Astrocyte of the hippocampus (primary cell): Measurements from ENCODE around the gene ADGRV1.
A peak's percentile ranks its signal among the peaks of the same experiment; 100 is the strongest.

Experiments
- DNase-seq: peaks from one replicate; pipeline ENCODE4 v3.0.0; 2011; ENCODE audit warnings: low read depth, low spot score

ADGRV1 gene

DNA sequence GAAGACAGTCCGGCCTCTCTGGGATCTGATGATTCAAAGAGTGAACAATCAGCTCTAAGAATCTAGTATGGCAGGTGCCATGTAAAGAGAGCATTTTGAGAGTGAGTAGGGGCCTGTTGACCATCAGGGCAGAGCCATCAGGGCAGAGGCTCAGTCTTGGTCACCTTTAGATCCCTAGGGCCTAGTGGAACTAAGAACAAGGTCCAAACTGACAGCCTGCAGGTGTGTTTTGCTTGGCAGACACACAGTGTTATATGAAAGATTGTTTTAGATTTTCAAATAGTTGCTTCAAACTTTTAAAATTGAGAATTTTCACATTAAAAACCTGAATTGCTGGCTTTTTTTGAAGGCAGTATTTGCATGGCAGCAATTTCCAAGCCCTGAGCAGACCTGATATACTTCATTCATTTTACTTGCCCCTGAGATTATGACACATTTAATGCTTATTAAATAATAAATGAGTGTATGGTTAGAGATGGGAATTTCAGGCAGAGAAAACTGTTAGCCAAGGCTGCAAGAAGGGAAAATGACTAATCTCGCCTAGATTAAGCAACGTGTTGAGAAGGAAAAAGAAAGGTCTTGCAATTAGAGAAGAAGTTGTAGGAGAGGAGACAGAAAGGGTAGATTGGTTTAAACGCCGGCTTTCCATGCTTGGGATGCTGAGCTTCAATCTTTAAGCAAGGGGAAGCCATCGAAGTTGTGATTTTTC lies 544.9 kb downstream of the ADGRV1 start:
- no peak for DNase-seq

DNA sequence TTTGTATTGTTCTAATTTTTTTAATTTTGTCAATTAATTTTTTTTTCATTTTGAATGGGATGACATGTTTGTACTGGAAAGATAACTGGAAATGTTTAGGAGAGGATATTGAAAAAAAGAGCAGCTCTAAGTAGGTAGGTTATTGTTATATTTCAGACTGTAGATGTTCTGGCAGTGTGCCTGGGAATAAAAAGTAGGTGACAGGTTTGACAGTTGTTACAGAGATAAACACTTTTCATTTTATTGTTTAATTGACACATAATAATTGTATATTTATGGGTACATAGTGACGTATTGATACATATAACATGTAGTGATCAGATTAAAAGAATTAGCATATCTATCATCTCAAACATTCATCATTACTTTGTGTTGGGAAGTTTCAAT lies 545.5 kb downstream of the ADGRV1 start:
- DNase-seq, result no peak

DNA sequence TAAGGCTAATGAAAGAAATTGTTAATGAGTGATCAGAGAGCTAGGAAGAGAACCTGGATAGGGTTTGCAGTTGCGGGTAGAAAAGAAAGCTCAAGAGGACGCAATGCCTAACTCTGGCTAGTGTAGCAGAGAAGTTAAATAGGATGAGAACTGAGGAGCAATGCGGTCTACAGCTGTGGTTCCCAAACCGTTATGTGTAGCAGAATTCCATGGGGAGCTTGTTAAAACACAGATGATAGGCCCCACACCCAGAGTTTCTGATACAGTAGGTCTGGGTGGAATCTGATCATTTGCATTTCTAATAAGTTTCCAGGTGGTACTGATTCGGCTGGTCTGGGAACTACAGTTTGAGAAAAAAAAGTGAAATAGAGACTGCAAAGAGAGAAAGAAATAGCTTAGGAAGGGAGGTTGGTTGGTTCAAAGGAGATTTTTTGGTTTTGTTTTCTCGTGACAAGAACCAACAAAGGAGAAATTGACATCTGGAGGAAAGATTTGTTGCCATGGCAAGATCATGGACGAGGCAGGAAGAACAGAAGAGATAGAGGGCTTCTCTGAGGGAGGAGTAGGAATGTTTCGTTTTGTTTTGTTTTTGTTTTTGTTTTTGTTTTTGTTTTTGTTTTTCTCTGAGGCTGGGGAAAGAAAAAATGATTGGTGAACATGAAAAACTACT lies 548.4 kb downstream of the ADGRV1 start:
- DNase-seq, result no peak

DNA sequence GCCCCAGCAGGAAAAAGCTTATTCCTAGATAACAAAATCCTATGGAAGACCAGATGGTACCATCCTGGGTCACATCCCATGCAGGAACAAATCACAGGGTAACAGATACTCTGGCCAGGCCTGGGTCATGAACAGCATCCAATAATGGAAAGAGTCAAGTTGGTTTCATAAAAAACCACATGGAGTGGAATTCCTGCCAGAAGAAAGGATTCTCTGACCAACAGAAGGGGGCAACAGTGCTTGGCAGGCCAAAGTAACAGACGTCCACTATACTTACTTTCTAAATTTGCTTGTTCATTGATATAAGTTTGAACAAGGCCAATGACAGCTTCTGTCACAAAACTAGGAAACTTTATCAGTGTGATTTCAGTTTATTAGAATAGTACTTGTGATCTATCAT lies 551.0 kb downstream of the ADGRV1 start:
- DNase-seq, result peak; percentile 51

DNA sequence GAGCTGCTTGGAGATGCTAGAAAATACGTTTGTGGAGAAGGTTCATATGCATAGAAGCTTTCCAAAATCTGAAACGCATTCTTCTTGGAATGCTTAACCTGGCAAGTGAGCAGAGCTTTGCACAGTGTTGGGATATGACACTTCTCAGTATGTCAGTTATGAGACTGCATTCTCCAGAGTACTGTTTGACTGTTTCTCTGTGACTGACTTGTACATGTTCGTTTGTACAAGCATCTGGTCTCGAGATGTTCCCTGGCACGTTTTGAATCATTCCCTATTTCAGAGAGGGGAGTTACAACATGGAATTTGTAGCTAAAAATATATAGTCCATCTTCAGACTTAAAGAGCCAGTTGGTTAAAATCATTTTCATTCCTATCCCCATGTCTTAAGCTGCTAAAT lies 552.1 kb downstream of the ADGRV1 start:
- DNase-seq, result no peak

DNA sequence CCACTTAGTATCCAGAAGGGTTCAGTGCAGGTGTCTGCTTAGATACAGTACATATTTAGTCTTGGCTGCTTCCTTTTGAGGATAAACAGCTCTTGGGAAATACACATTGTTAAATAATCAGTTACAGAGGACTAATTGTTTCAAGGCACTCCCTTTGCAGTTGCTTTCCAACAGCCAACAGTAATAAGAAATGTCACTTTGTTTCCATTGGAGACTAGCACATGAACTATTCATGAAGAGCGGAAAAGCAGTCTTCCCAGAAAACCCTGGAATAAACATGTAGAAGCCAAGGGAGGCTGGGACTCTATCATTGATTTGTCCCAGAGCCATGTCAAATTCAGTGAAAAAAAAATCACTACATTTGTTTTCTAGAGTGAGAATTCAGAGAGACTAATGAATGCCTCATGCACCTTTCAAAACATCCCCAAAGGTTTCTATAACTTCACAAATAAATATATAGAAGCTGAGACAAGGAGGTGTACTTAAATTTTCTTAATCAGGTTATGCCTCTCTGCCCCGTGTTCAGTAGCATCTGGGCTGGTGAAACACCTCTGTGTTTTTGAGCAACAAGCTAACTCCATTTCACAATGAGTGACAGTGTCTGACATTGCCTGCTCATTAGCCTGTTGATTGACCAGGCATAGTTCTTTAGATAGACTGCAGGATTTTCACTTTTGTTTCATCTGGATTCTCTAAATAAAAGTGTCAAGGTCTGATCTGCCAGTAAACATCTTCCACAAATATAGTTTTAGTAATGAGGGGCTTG lies 553.1 kb downstream of the ADGRV1 start:
- no peak for DNase-seq

DNA sequence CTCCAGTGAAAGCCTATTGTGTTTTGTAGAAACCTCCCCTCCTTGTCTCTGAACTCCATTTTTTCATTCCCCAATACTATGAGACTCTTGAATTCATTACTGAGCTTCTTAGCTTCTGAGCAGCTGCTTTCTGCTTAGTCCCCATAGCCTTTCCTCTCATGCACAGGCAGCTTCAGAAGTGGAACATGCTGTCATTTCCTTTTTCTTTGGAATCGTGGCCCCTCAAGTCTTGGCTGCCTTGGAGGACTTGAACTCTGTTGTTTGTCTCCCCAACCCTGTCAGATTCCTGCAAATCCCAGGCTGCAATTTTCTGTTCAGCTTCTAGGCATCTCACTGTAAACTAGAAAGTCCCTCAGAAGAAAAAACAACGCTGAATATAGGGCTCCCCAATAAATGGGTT lies 556.1 kb downstream of the ADGRV1 start:
- DNase-seq, result no peak

DNA sequence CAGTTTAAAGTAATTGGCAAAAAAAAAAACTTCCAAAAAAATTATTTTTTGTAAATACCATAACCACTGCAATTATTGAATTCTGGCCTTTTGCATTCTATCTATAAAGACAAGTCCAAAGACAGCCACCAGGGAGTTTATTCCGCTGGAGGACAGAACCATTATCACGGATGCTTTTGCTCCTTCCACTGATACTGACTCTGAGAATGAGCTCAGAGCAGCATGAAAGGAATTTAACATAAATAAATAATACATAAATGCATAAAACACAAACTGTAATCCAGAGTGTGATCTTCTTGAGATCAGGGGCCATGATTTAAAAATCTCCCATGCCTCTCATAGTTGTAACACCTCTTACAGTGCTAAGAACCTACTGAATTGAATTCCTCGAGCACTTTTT lies 559.8 kb downstream of the ADGRV1 start:
- DNase-seq, result no peak

DNA sequence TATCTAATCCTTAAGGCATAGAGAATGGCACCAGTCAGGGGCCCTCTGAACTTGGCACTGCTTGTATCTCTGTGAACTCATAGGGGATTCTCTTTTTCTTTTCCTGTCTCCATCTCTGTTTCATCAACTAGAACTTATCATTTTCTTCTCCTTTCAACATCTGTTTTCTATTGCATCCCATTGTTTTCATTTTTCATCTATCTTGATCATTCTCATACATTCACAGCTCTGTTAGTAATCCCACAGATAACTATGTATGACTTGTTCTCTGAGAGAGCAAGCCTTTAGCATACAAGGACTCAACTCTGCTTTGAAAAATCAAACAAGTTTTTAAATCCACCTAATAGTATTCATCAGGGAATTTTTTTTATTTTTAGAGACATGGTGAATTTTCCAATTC lies 560.2 kb downstream of the ADGRV1 start:
- no peak for DNase-seq

DNA sequence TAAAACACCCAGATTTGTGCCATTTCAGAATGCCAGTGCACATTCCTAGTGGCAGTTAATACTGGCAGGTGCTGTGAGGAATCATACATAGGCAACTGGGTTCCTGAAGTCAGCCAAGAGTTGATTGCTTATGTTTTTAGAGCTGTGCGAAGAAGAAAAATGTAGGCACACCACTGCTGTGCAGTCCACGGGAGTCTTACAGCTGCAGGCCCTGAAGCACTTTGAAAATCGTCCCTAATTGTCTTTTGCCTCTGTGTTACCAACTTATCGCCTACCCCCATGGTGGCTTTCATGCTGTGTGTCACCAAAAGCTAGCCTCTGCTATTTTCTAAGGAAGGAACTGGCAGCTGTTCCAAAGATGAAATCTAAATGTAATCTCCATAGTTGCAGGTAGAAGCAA lies 560.6 kb downstream of the ADGRV1 start:
- DNase-seq, result no peak

DNA sequence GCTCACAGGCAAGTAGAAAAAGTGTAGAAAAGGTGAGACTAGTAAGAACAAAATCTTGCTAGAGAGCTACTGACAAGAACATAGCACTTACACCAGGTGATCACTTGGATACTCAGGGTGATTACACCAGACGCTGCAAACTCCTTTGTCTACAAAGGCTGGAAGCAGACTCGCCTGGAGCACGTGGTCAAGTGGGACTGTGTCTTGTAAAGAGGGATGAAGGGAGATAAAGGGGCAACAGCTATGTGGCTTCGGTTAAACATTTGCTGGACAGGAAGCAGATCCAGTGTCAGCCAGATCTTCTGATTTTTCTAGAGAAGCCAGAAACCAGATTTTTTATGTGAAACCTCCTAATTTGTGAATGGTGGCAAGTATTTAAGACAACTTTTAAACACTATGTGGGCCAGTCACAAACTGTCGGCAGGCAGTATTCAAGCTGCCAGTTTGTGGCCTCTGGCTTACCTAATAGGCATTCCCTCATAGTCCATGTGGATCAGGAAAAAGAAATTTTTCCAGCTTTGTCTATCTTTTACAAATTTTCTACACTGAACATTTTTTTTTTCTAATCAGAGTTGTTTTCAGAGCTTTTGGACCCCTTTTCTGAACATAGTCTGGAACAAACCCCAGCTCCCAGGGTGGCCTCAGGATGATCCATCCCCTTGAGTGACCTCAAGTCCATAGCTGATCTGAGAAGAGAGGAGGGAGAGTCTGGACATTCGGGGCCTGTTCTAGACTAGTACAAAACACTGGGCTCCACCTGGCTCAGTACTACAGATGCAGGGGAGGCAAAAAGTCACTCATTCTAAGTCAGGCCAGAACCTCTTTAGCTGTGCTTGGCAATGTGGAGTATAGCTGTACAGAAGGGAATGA lies 561.6 kb downstream of the ADGRV1 start:
- DNase-seq, result no peak

DNA sequence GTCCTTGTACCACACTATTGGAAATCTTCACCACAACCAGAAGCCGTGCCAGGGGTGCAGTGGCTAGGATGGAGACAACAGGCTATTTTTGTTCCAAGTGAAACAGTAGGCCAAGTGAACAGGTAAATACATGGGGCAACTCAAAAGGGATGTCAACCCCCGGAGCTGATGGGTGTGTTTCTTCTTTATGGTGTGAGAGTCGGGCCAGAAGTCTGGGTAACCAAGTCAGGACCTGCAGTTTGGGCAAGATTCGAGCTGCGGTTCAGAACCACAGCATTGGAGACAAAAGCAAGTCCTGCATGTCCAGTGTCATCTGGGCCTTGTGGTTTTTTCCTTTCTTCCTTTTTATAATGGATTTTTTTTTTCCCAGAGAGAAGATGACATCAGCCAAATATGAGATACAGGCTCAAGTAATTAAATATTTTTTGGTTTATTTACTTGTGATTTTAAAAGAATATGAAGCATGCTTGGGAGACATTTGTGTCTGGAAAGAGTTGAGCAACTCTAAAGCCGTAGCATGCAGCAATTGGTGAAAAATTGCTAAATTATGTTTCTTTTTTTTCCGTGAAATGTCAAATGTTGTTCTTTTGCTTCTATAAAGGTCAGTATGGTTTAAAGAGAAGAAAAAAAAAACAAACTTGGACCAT lies 562.9 kb downstream of the ADGRV1 start:
- no peak for DNase-seq

DNA sequence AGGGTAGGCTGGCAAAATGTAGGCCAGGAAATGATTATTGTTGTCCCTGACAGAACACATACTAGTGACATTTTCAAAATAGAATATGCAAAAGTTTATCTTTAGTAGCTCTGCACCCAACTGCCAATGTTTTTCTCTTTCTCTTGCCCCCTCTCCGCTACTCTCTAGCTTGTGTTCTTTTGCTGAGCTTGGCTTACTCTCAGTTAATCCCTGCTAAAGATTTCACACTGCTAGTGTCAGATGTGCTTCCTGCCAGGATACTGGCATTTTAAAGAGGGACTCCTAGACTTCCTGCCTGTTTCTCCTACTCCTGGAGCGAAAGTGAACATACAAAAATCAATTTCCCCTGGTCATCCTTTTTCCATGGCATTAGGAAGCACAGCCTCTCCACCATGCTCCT lies 564.1 kb downstream of the ADGRV1 start:
- no peak for DNase-seq

DNA sequence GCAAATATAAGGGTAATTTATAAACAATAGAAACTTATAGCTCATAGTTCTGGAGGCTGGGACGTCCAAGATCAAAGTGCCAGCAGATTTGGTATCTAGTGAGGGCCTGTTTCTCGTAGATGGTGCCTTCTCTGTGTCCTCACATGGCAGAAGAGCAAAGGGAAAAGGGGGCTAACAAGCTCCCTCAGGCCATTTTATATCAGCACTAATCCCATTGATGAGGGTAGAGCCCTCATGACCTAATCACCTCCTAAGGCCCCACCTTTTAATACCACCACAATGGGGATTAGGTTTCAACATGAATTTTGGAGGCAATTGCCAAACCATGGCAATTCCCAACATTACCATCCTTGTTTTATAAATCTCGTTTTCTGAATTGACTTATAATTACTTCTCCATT lies 564.7 kb downstream of the ADGRV1 start:
- no peak for DNase-seq

DNA sequence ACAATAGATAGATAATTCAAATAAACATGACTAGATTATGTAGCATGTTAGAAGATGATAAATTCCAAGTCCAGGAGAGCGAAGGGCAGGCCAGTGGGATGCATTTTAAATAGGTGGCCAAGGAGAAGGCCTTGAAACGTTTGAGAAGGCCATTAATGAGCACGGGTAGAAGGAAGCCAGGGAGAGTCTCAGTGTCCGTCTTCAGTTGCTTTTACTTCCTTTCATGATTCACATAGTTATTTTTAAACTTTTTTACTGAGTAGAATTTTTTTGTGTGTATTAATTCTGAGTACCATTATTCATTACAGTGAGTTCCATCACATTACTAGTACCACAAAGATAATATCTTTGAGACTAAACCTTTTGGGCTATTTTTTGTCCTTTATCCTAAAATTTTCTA lies 565.3 kb downstream of the ADGRV1 start:
- no peak for DNase-seq

DNA sequence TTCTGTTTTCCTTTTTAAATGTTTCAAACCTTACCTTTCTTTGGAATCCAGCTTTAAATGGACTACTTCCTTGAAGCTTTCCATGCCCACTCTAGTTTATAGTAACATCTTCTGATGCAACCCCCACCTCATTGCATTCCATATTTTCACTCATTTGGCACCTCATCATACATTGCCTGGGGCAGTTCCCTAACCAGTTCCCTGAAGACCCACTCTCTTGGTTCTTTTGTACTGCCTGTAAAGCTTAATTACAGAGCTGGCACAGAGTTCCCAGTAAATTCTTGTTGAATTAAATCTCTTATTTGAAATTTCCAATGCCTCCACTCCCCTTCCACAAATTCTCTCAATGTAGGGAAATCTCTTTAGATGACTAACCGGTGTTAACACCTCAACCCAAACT lies 567.3 kb downstream of the ADGRV1 start:
- peak; percentile 40 for DNase-seq

DNA sequence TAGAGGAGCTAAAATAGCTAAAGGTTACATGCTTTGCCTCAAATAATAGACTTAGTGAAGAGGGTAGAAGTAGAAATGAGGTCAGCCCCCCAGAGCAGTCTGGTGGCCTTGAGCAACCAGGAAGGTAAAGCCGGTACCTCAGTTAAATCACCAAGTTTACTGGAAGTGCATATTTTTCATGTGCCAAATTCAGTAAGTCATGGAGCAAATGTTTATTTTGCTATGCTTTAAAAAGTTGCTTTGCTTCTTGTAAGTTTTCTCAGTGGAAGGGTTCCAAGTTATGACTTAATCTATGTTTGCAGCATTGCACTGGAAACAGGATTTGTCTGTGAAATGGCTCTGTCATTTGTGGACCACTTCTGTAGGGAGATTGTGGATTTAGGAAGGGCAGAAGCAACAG lies 567.9 kb downstream of the ADGRV1 start:
- peak; percentile 77 for DNase-seq

DNA sequence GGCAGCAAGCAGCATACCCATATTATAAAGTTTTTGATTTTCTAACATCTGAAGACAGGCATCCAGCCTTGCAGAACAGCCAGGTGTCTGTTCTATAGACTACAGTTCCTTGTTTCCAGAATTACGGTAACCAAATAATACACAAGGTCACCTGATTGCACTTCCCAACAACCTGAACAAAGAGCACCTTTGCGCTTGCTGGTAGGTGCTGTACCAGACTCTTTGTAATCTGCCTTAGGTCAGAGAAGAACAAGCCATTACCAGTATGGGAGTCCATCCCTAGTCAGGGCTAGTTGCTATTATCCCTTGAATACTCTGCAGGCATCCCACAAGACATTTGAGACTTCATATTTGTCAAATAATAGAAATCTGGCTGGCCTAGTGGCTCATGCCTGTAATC lies 568.3 kb downstream of the ADGRV1 start:
- DNase-seq, result no peak

DNA sequence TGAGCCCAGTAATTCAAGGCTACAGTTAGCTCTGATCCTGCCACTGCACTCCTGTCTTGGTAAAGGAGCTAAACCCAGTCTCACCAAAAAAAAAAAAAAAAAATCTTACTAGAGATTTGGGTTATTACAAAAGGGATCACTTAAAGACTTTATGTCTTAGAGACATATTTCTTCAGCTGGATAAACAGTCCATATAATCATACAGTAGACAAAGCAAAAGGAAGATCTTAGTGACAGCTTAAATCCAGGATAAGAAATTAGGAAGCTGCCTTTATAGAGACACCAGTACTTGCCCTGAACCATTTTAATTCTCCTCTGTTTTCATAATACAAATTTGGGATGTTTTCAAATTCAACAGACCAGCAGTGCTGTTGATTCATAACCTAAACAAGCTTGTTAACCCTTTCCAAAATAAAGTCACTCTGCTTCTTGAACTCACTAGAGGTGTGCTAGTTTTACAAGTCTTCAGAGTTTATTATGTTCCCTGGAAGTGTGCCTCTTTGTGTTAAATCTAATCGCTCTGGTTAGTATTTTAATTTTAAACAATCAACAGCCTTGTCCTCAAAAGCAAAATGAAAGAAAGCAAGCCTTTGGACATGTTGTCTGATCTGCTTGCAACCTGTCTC lies 569.0 kb downstream of the ADGRV1 start:
- DNase-seq, result peak; percentile 12

DNA sequence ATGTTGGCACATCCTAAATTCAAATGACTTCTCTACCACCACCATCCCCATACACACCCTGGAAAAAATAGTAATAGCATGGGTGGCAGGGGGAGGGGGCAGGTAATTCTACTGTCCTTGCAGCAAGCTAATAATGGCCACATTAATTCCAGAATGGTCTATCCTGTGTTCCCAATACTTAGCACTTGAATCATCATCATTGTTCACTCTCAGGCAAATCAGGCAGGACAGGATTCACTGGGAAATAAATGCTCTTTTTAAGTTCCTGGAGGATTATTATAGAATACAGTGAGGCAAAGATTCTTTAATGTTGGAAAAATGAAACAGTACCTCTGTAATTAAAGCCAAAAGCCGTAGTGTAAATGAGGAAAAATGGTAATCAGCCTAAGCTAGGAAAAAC lies 570.0 kb downstream of the ADGRV1 start:
- peak; percentile 26 for DNase-seq

DNA sequence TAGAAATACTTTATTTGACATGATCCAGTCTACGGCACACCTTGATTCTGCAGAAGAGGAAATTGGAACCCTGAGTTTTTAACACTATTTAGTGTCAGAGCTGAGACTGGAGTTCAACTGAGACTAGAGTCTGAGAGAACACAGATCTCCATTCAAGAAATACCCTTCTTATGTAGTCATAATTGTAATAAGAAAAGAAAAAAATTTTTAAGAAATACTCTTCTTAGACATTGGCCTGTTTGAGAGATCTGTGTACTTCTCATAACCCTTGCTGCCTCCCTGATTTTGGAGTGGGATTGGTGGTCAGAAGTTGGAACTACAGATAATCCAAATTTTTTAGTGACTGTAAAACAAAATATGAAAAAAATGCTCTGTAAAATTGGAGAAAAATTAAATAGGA lies 571.2 kb downstream of the ADGRV1 start:
- DNase-seq, result no peak
